ENCODE data around the gene PRPF39. TPM values are rescaled to one million over a fixed set of nuclear protein-coding genes. Genes with fewer than 3 reads are reported as not detected.
"Not testable (repeated sequence)": the region's sequence is repeated elsewhere in the genome, so short reads cannot be mapped to it uniquely, and the experiment has no call there.

The PRPF39 gene, protein sequence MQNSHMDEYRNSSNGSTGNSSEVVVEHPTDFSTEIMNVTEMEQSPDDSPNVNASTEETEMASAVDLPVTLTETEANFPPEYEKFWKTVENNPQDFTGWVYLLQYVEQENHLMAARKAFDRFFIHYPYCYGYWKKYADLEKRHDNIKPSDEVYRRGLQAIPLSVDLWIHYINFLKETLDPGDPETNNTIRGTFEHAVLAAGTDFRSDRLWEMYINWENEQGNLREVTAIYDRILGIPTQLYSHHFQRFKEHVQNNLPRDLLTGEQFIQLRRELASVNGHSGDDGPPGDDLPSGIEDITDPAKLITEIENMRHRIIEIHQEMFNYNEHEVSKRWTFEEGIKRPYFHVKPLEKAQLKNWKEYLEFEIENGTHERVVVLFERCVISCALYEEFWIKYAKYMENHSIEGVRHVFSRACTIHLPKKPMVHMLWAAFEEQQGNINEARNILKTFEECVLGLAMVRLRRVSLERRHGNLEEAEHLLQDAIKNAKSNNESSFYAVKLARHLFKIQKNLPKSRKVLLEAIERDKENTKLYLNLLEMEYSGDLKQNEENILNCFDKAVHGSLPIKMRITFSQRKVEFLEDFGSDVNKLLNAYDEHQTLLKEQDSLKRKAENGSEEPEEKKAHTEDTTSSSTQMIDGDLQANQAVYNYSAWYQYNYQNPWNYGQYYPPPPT
- 59.8 TPM for polyA plus RNA-seq (ENCODE audit: insufficient read length)

GRCh38 chr14:45083976-45084722 is at the start of gene PRPF39:
Gene PRPF39, plus strand, starts transcription at chr14:45084116. Its CDS starts 11,124 bp downstream, at chr14:45095240.
- DNase-seq (ENCODE audit: low read depth), result peak; percentile 89

GRCh38 chr14:45034730-45035129 is 49.2 kb upstream of the PRPF39 start:
- no peak for DNase-seq (ENCODE audit: low read depth)

- DNase-seq (ENCODE audit: low read depth), result no peak
Observed at GRCh38 chr14:45038256-45038655, 45.7 kb upstream of the PRPF39 start.

DNA sequence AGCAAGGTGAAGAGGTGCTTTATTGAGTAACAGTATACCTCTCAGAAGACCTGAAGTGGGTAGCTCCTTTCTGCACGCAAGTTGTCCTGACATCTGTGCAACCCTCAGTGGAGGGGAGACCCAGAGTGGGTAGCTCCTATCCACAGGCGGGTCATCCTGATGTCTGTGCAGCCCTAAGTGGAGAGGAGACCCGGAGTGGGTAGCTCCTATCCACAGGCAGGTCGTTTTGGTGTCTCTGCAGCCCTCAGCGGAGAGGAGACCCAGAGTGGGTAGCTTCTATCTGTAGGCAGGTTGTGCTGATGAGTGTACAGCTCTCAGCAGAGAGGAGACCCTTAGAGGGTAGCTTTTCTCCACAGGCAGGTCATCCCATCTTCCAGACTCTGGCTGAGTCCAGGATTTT is 45.1 kb upstream of the PRPF39 start:
- no peak for DNase-seq (ENCODE audit: low read depth)

DNA sequence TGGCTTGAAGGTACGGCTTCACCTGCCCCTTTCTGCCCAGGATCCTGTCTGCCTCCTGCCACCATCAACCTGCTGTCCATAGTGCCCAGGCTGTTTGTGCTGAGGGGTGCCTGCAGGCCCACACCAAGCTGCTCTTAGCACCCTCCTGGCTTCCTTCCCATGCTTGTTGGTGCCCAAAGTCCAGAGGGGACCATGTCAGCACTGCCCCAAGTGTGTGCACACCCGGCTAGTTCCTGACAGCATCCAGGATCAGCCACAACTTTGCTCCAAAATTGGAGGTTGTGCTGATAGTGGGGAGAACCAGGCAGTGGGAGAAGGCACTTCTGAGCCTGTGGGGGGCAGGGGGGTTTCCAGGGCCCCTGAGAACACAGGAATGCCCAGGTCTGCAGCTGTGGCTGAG is 44.5 kb upstream of the PRPF39 start:
- no peak for DNase-seq (ENCODE audit: low read depth)

GRCh38 chr14:45041641-45042040 is 42.3 kb upstream of the PRPF39 start:
- DNase-seq (ENCODE audit: low read depth), result no peak

DNA sequence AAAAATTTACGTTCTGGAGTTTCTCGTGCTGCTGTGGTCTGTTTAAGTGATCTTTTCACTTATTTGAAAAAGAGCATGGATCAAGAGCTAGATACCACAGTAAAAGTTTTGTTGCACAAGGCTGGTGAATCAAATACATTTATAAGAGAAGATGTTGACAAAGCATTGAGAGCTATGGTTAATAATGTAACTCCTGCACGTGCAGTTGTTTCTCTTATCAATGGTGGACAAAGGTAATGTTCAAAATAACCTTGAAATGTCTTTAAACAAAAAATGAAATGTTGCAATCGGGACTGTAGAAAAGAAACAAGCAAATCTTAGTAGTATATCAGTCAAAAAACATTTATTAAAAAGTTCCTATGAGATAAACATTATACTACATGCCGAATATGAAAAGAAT is 39.3 kb upstream of the PRPF39 start:
- DNase-seq (ENCODE audit: low read depth), result no peak

GRCh38 chr14:45048385-45048784 is 35.5 kb upstream of the PRPF39 start:
- DNase-seq (ENCODE audit: low read depth), result no peak

DNA sequence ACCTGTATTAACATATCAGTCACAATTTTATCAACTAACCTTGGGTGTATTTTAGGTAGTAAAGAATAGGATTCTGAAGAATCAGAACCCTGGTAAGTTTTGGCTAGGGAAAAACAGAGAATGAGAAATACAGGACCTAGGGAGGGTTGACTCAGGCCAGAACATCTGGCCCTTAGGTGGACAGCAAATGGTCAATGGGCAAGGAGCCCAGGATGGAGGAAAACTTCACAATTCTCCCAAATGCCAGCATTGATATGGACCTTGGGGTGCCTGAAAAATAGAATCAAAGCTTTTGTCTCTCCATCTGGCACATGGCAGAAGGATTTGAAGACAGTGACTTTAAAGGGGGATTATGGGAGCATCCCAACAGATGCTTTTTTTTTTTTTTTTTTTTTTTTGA is 32.7 kb upstream of the PRPF39 start:
- no peak for DNase-seq (ENCODE audit: low read depth)

- no peak for DNase-seq (ENCODE audit: low read depth)
Observed at GRCh38 chr14:45051896-45052295, 32.0 kb upstream of the PRPF39 start.

DNA sequence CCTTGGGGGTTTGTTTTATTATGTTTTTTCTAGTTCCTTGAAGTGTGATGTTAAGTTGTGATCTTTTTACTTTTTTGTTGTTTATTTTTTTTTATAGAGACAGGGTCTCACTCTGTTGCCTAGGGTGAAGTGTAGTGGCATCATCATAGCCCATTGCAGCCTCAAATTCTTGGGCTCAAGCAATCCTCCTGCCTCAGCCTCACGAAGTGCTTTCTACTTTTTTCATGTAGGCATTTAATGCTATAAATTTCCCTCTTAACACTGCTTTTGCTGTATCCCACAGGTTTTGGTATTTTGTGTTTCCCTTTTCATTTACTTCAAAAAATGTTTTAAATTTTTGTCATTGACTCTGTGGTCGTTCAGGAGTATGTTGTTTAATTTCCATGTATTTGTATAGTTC is 26.6 kb upstream of the PRPF39 start:
- DNase-seq (ENCODE audit: low read depth), result no peak

- DNase-seq (ENCODE audit: low read depth), result no peak
Observed at GRCh38 chr14:45057881-45058364, 26.0 kb upstream of the PRPF39 start.

DNA sequence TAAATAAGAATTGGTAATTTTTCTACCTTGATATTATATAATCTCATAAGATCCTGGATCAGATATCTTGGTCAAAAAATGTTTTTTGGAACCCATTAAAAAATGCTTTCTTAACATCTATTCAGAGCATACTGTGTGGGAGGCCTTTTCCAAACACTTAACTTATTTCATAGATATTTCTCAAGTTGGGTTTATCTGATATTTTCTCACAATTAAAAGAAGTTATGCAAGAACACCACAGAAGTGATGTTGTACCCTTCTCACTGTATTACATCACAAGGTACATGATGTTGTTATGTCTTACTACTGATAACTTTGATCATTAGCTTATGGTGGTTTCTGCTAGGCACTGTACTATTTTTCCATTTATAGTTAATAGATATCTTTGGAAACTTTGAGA is 23.4 kb upstream of the PRPF39 start:
- no peak for DNase-seq (ENCODE audit: low read depth)

DNA sequence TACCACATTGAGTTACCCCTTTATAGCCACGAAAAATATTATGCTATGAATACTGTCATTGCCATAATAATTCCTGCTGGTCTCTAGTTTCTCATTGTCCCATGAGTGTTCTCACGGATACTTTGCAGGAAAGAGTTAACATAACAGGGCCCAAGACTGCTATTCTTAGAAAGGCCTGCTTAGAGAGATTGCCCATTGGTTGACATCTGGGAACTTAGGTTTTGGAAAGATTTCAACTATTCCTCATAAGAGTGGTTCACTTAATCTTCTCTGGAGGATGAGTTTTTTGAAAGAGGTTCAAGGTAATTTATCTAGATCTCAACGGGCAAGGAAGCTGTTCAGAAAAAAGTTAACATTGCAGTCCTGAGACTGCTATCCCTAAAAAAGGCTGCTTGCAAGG is 18.4 kb upstream of the PRPF39 start:
- no peak for DNase-seq (ENCODE audit: low read depth)

DNA sequence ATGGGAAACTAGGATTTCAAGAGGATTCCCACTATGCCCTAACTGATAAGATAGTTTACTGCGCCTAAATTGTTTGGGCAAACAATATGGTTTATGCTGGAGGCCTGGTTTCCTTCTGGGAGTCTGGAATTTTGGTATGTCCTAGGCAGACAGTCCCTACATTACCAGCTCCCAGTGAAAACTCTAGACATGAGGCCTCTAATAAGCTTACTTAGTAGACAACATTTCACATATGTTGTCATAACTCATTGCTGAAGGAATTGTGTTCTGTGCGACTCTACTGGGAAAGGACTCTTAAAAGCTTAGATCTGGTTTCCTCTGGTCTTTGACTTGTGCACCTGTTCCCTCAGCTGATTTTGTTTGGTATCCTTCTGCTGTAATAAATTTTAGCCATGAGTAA is 18.0 kb upstream of the PRPF39 start:
- no peak for DNase-seq (ENCODE audit: low read depth)

GRCh38 chr14:45066667-45067066 is 17.2 kb upstream of the PRPF39 start:
- DNase-seq (ENCODE audit: low read depth), result no peak

GRCh38 chr14:45068396-45068795 is 15.5 kb upstream of the PRPF39 start:
- DNase-seq (ENCODE audit: low read depth), result no peak

GRCh38 chr14:45070215-45070614 is 13.7 kb upstream of the PRPF39 start:
- no peak for DNase-seq (ENCODE audit: low read depth)

- no peak for DNase-seq (ENCODE audit: low read depth)
Observed at GRCh38 chr14:45072126-45072525, 11.8 kb upstream of the PRPF39 start.

GRCh38 chr14:45073231-45073879 is 10.6 kb upstream of the PRPF39 start:
- no peak for DNase-seq (ENCODE audit: low read depth)

GRCh38 chr14:45078323-45078722 is 5.6 kb upstream of the PRPF39 start:
- DNase-seq (ENCODE audit: low read depth), result no peak

DNA sequence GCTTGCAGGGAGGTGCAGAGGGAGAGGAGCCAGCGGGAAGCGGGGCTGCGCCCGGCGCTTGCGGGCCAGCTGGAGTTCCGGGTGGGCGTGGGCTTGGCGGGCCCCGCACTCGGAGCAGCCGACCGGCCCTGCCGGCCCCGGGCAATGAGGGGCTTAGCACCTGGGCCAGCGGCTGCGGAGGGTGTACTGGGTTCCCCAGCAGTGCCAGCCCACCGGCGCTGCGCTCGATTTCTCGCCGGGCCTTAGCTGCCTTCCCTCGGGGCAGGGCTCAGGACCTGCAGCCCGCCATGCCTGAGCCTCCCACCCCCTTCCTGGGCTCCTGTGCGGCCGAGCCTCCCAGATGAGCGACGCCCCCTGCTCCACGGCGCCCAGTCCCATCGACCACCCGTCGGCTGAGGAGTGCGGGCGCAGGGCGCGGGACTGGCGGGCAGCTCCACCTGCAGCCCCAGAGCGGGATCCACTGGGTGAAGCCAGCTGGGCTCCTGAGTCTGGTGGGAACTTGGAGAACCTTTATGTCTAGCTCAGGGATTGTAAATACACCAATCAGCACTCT is 3.4 kb upstream of the PRPF39 start:
- not testable (repeated sequence) for DNase-seq (ENCODE audit: low read depth)
